Limb (tissue), 2 donors: ENCODE measurements around the gene RCOR3.

Source experiments
- DNase-seq, 2 donors: peaks; one replicate each; pipeline ENCODE4 v3.0.0-alpha.2; 2016; ENCODE audit errors: extremely low spot score in 2 of 2

The RCOR3 gene

DNA sequence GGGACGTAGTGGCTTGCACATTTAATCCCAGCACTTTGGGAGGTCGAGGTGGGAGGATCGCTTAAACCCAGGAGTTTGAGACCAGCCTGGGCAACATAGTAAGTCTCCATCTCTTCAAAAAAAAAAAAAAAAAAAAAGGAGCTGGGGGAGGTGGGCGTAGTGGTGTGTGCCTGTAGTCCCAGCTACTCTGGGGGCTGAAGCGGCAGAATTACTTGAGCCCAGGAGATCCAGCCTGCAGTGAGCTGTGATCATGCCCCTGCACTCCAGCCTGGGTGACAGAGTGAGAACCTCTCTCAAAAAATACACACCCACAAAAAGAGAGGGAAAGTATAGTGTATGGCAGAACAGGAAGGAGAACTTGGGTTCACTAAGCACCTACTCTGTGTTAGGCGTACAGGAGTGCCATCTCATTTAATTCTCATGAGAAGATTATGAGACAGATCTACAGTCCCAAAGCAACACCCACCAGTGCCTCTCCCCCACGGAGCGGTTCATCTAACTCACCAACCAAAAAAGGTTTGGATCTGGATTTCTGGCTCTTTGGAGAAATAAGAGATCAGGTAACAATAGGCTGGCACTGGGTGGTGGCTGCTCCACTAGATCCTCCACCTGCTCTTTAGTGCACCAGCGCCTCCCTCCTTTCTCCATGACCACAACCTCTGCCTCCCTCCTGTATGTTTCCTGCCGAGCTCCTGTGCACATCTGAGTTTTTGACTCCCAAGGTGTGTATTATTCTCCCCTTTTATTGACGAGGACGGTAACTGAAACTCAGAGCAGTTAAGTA, 66.0 kb downstream of the RCOR3 start:
- no peak for DNase-seq

DNA sequence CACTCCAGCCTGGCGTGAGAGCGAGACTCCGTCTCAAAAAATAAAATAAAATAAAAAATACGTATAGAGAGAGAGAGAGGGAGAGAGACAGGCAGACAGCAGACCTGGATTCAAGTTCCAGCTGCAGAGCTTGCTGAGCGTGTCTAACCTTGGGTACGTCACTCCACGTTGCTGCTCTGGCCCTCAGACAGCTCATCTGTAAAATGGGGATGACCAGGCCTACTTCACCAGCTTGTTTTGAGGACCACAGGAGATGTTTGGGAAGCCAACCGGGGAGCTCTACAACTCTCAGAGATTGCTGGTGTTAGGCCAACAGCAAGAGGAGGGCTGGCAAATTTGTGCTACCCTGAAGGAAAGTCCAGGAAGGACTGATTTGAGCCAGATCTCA, 67.0 kb downstream of the RCOR3 start:
- DNase-seq = no peak

GRCh38 chr1:211326528-211327345, 67.6 kb downstream of the RCOR3 start, which contains the start of gene TRAF5:
TSS of gene TRAF5 (plus strand) at chr1:211326833. CDS start at chr1:211353240, 26,407 bp downstream.
- peak; percentile 32 to 81 for DNase-seq

DNA sequence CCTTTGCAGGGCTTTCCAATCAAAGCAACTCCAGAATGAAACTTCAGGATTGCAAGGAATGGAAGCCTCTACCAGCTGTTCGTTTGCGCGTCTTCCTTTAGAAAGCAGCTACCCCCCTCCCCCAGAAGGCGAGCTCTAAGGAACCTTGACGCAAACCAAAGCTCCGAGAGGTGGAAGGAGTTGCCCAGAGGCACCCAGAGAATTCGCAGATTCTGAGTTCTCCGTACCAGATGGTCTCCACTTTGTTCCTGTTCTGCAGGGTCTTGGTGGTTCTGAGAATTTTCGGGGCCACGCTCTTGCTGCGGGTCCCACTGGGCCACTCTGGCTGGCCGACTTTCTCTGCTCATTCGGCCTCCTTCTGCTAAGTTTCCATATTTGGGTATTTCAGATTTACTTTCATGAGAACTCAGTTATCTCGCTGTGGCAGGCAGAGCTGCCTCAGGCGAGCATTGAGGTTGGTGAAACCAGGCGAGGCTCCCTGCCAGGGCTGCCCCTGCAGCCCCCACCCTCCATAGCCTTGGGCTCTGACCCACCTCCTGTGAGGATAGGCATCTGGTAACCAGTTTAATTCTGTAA, 68.3 kb downstream of the RCOR3 start:
- peak; percentile 38 to 48 for DNase-seq

DNA sequence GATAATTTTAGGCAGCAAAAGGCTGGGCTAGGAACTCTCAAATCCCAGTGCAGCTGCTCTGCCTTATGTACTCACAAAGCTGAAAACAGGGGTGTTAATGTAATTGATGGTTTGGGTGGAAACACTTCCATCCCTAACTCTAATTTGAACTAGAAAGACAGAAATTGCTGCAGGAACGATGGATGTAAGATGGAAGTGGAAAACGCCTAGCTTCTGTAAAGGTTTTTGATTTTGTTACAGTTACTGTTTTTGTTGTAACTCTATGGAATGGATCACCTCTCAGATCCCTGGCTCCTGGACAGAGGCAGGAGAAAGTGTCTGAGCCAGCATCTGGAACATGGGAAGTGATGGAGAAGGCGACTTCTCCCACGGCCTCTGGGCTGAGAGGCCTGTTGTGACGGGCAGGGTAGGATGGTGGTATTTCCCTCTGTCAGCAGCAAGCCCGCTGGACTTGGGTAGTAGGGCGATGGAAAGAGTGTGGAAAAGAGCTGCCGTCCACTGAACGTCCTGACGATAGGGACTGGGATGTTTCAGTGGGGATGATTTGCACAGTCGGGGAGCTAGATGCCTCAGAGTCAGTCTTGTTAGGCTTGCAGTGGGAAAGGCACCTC, 69.0 kb downstream of the RCOR3 start:
- DNase-seq = no peak

DNA sequence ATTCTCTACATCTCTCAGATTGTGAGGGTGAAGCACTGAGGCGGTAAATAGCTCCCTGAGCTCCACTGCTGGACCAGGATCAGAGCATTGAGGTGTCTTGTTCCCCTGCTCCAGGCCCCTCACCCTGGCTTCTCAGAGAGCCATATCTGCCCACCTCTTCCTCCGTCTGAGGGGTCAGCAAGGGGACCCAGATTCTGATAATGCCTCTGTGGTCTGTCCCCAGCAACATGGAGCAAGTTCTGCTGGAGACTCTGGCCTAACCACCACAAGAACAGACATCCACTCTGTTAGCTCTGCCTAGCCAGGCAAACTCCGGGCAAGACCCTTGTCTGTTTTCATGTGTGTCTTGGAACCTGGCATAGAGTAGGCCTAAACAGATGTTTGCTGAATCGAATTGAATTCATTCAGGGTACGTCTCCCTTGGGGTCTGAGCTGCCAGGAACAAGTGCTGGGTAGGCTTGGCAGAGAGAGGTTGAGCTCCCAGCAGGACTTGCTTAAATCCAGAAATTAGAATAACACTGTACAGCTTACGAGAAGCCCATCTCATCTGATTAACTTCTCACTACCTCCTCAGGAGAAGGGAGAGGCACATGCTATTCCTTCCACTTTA, 69.8 kb downstream of the RCOR3 start:
- no peak for DNase-seq

GRCh38 chr1:211329764-211330201, 70.6 kb downstream of the RCOR3 start:
- no peak for DNase-seq

GRCh38 chr1:211330282-211330936, 71.2 kb downstream of the RCOR3 start:
- no peak for DNase-seq

DNA sequence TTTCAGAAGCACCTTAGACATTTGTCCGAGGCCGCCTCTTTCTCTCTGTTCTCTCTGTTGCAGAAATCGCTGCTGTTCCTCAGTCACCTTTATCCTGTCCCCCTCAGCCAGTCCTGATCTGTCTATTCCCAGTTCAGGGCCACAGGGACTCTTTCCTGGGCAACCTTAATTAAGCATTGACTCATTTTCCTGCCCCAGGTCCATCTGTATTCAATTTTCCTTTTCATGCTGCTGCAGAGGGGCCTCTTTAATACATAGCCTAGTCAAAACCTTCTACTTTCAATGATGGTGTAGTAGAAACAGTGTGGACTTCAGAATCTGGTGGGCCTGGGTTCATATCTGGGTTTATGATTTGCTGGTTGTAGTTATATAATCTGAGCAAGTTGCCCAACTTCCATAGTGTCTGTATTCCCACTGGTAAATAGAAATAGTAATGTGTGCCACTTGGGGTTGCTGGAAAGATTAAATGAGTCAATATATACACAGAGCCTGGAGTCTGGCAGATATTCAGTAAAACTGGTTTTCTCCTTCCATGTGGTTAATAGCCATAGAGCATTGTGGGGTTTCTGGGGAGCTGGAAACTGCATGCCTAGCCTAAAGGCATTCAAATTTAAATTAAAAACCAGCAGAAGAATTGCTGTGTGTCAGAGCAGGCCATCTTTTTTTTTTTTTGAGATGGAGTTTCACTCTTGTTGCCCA, 72.0 kb downstream of the RCOR3 start:
- no peak for DNase-seq

DNA sequence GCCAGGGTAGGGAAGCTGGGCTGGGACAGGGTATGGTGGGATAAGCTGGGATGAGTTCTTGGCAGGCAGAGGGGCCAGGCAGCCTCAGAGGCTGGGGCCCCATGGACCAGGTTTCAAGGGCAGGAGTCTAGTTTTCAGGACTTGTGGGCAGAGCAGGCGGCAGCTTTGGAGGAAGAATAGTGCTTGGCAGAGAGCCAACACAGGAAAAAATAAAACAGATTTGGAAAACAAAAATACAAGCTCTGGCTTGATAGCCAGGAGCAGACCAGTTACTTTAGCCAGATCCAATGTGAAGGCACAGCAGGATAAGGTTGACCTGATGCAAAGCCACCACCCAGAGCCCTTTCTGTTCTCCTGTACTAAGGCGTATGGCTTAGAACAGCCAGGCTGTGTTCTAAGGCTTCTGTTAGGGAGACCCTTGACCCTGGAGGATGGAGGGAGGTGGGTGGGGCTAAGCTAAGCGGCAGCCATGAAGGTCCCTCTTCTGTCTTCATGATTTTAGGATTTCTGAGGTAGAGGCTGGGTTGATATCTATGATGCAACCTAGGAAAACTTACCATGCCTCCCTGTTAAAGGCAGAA, 73.0 kb downstream of the RCOR3 start:
- DNase-seq = no peak

GRCh38 chr1:211332830-211333229, 73.7 kb downstream of the RCOR3 start:
- no peak for DNase-seq

DNA sequence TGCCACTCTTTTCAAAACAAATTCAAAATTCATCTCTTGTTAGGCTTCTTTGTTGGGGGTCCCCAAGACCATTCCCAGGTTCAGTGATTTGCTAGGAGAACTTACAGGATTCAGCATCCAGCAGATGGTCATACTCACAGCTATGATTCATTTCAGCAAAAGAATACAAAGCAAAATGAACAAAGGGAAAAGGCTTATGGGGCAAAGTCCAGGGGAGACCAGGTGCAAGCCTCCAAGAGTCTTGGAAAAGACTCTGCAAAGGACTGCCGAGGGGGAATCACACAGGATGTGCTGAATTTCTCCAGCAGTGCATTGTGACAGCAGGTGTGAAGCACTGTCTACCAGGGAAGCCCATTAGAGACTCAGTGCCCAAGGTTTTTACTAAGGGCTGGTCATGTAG, 74.7 kb downstream of the RCOR3 start:
- DNase-seq = no peak

DNA sequence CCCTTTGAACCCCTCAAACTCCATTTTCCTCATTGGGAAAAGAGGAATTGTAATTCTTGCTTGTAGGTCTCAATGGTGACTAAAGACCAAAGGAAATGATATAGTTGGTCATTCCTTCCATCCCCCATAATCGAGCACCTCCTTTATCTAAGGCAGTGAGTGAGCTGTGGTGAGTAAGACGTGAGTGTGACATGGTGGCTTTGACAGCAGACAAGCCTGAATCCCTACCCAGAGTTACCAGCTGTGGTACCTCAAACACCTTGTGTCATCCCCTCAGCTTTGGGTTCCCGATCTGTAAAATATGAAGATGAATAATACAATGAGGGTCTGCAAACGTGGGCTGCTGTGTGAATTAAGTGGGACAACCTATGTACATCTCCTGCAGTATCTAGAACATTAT, 75.8 kb downstream of the RCOR3 start:
- DNase-seq = no peak

DNA sequence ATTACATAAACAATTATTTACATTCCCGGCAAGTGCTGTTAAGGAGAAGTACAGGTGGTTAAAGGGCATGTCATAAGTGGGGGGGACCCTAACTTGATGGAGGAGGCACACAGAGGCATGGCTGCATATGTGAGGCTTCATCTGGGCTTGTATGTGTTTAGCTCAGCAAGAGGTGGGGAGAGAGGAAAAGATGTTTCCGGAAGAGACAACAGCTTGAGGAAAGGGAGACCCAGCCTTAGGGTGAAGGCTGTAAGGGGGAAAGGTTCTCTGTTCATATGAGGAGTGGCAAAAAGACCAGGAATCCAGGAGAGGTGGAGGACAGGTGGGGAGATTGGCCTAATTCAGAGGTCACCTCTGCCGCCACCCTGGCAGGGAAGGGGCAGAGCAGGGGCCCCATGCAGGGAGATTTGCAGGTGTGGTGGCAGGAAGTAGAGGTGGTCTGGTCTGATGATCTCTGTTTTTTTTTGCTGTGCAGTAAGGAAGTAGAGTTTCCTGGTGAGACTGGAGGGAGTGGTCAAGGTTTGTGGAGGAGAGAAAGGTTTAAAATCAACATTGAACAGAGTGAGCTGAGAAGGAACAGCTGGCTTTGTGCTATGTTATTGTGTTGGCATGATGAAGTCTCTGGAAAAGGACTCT, 76.5 kb downstream of the RCOR3 start:
- DNase-seq = no peak

GRCh38 chr1:211336161-211336560, 77.0 kb downstream of the RCOR3 start:
- no peak for DNase-seq

- DNase-seq = no peak
Measured at GRCh38 chr1:211336775-211337174, 77.6 kb downstream of the RCOR3 start.

GRCh38 chr1:211337430-211338223, 78.5 kb downstream of the RCOR3 start:
- no peak for DNase-seq

- no peak for DNase-seq
Measured at GRCh38 chr1:211338224-211338620, 79.1 kb downstream of the RCOR3 start.

- DNase-seq = no peak
Measured at GRCh38 chr1:211339631-211340041, 80.5 kb downstream of the RCOR3 start.
